K562 (cell line): ENCODE measurements around the gene GPR37L1. TPM values are rescaled to one million over a fixed set of nuclear protein-coding genes. Genes with fewer than 3 reads are reported as not detected.

Source experiments
- SAFB ChIP-seq: fragments of 200-400 bp; formaldehyde crosslinking; IDR thresholded peaks from 2 replicates; pipeline ENCODE4 v1.6.1; 2017; ENCODE audit warnings: low read depth, low read length, borderline replicate concordance
- STAG1 ChIP-seq: sonication (generic); formaldehyde crosslinking; IDR thresholded peaks from 2 replicates; pipeline ENCODE4 v1.5.0; 2020; ENCODE audit warnings: missing genetic modification reagents, borderline replicate concordance
- ZBTB7A ChIP-seq: IDR thresholded peaks from 2 replicates; pipeline ENCODE4 v1.6.1; 2011; ENCODE audit warnings: low read depth, mild to moderate bottlenecking, low read length, moderate library complexity, borderline replicate concordance; ENCODE audit not compliant: control insufficient read depth
- ZNF668 ChIP-seq: fragments of 250-450 bp; sonication (Bioruptor Pico); IDR thresholded peaks from 2 replicates; pipeline ENCODE4 v1.8.0; 2022; ENCODE audit warnings: mild to moderate bottlenecking, inconsistent platforms
- polyA plus RNA-seq, 8 experiments: library from polyadenylated mRNA; depleted of rRNA in 4 of 8; stranded (reverse) in 5 of 8; unstranded in 3 of 8; fragments of >200 nt; fragmentation: Nextera tagmentation in 2 of 8; fragmentation: Illumina TruSeq in 1 of 8; extraction: Ambion mirVana in 2 of 8; extraction: Trizol in 1 of 8; gene quantifications; 2 replicates each; pipeline versions ENCODE4 v1.2.1 to v1.2.3, GENCODE V29; 2011 to 2014; ENCODE audit warnings: inconsistent platforms in 1 of 8, missing spikeins in 1 of 8
- total RNA-seq, 7 experiments: library from RNA; depleted of rRNA in 6 of 7; stranded (reverse); fragments of >200 nt in 6 of 7; fragmentation: Illumina TruSeq in 2 of 7; extraction: Trizol in 2 of 7; gene quantifications; 2 replicates each; pipeline versions ENCODE4 v1.2.1 to v1.2.3, GENCODE V29; 2011 to 2021; ENCODE audit warnings: low replicate concordance in 1 of 7
- TF ChIP-seq, protein P1 (sequence below): fragments of 250-450 bp; sonication (Bioruptor Pico); IDR thresholded peaks from 2 replicates; pipeline ENCODE4 v1.4.0; 2020; ENCODE audit warnings: mild to moderate bottlenecking, moderate library complexity
- TF ChIP-seq, protein P2 (sequence below): fragments of 150-350 bp; conservative IDR thresholded peaks from 2 replicates; pipeline ENCODE4 v1.6.1; 2014; ENCODE audit warnings: low read length

The GPR37L1 gene
- total and polyA plus RNA-seq, 9 of the 15 experiments (the other 6 are each of a cell fraction or from before 2014, with no cell fraction given), result not detected

- TF ChIP-seq, protein P1, sequence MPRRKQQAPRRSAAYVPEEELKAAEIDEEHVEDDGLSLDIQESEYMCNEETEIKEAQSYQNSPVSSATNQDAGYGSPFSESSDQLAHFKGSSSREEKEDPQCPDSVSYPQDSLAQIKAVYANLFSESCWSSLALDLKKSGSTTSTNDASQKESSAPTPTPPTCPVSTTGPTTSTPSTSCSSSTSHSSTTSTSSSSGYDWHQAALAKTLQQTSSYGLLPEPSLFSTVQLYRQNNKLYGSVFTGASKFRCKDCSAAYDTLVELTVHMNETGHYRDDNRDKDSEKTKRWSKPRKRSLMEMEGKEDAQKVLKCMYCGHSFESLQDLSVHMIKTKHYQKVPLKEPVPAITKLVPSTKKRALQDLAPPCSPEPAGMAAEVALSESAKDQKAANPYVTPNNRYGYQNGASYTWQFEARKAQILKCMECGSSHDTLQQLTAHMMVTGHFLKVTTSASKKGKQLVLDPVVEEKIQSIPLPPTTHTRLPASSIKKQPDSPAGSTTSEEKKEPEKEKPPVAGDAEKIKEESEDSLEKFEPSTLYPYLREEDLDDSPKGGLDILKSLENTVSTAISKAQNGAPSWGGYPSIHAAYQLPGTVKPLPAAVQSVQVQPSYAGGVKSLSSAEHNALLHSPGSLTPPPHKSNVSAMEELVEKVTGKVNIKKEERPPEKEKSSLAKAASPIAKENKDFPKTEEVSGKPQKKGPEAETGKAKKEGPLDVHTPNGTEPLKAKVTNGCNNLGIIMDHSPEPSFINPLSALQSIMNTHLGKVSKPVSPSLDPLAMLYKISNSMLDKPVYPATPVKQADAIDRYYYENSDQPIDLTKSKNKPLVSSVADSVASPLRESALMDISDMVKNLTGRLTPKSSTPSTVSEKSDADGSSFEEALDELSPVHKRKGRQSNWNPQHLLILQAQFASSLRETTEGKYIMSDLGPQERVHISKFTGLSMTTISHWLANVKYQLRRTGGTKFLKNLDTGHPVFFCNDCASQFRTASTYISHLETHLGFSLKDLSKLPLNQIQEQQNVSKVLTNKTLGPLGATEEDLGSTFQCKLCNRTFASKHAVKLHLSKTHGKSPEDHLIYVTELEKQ (CRISPR knock-in tag), result no peak
- TF ChIP-seq SAFB, result no peak
- TF ChIP-seq STAG1 (CRISPR knock-in tag), result peak; percentile 53; the same call in 1 of the 2 replicates
- TF ChIP-seq, protein P2, sequence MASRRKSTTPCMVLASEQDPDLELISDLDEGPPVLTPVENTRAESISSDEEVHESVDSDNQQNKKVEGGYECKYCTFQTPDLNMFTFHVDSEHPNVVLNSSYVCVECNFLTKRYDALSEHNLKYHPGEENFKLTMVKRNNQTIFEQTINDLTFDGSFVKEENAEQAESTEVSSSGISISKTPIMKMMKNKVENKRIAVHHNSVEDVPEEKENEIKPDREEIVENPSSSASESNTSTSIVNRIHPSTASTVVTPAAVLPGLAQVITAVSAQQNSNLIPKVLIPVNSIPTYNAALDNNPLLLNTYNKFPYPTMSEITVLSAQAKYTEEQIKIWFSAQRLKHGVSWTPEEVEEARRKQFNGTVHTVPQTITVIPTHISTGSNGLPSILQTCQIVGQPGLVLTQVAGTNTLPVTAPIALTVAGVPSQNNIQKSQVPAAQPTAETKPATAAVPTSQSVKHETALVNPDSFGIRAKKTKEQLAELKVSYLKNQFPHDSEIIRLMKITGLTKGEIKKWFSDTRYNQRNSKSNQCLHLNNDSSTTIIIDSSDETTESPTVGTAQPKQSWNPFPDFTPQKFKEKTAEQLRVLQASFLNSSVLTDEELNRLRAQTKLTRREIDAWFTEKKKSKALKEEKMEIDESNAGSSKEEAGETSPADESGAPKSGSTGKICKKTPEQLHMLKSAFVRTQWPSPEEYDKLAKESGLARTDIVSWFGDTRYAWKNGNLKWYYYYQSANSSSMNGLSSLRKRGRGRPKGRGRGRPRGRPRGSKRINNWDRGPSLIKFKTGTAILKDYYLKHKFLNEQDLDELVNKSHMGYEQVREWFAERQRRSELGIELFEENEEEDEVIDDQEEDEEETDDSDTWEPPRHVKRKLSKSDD, result no peak
- 0 out of 2 replicates have a peak, but pooled peaks have one; percentile 36 for TF ChIP-seq ZBTB7A
- TF ChIP-seq ZNF668 (CRISPR knock-in tag), result no peak
Observed at GRCh38 chr1:202135221-202135721, 12.6 kb downstream of the GPR37L1 start (continued).
